ENCODE data around the gene EYA2. TPM values are rescaled to one million over a fixed set of nuclear protein-coding genes. Genes with fewer than 3 reads are reported as not detected.

EYA2 gene
- total and polyA plus RNA-seq, 9 donors = 1.5 to 8.6 (median 3.2) TPM

- 67% methylated on average over 1 of the region's 4 CpGs for WGBS (ENCODE audit: insufficient coverage)
- H3K36me3 ChIP-seq (ENCODE audit: control insufficient read depth, insufficient read depth, low read length) = no peaks in the 10 kb centered on the region
Observed at GRCh38 chr20:47041396-47041899, 146.8 kb downstream of the EYA2 start.

GRCh38 chr20:47042464-47042863 lies 147.8 kb downstream of the EYA2 start:
- no peak for DNase-seq
- 90% methylated on average over 5 of the region's 6 CpGs for WGBS (ENCODE audit: insufficient coverage)
- Histone ChIP-seq H3K4me3 (ENCODE audit: low read length) (no peak overlapping the region), H3K27me3 (ENCODE audit: control insufficient read depth, insufficient read depth, low read length) (no peaks in the 10 kb centered on the region), H3K4me1 (ENCODE audit: control insufficient read depth, insufficient read depth, low read length) (no peaks in the 10 kb centered on the region), H3K9me3 (replicated peaks; ENCODE audit: control insufficient read depth, low read depth, low read length) (peaks cover 4% of the 10 kb centered on the region), H3K36me3 (ENCODE audit: control insufficient read depth, insufficient read depth, low read length) (no peaks in the 10 kb centered on the region), H3K27ac (ENCODE audit: low read length) (peak overlapping the region; percentile 20)

More at GRCh38 chr20:47041396-47041899, 146.8 kb downstream of the EYA2 start:
- H3K9me3 ChIP-seq (replicated peaks; ENCODE audit: control insufficient read depth, low read depth, low read length) = peaks cover 4% of the 10 kb centered on the region
- H3K4me3 ChIP-seq (ENCODE audit: low read length) = no peak overlapping the region
- H3K27me3 ChIP-seq (ENCODE audit: control insufficient read depth, insufficient read depth, low read length) = no peaks in the 10 kb centered on the region
- H3K4me1 ChIP-seq (ENCODE audit: control insufficient read depth, insufficient read depth, low read length) = no peaks in the 10 kb centered on the region
- H3K27ac ChIP-seq (ENCODE audit: low read length) = no peak overlapping the region
- DNase-seq = no peak

GRCh38 chr20:47043086-47043485 lies 148.4 kb downstream of the EYA2 start:
- peak; percentile 62 for DNase-seq
- H3K36me3 ChIP-seq (ENCODE audit: control insufficient read depth, insufficient read depth, low read length) = no peaks in the 10 kb centered on the region
- H3K27ac ChIP-seq (ENCODE audit: low read length) = no peak overlapping the region
- H3K4me3 ChIP-seq (ENCODE audit: low read length) = no peak overlapping the region
- peaks cover 4% of the 10 kb centered on the region for H3K9me3 ChIP-seq (replicated peaks; ENCODE audit: control insufficient read depth, low read depth, low read length)
- WGBS (ENCODE audit: insufficient coverage) = 0% methylated on average over 1 of the region's 2 CpGs
- H3K27me3 ChIP-seq (ENCODE audit: control insufficient read depth, insufficient read depth, low read length) = no peaks in the 10 kb centered on the region
- H3K4me1 ChIP-seq (ENCODE audit: control insufficient read depth, insufficient read depth, low read length) = no peaks in the 10 kb centered on the region

GRCh38 chr20:47044938-47045337 lies 150.3 kb downstream of the EYA2 start:
- WGBS (ENCODE audit: insufficient coverage) = 100% methylated on average over 1 of the region's 1 CpG
- Histone ChIP-seq H3K27me3 (ENCODE audit: control insufficient read depth, insufficient read depth, low read length) (peaks cover 1% of the 10 kb centered on the region), H3K9me3 (replicated peaks; ENCODE audit: control insufficient read depth, low read depth, low read length) (peaks cover 4% of the 10 kb centered on the region), H3K4me3 (ENCODE audit: low read length) (no peak overlapping the region), H3K4me1 (ENCODE audit: control insufficient read depth, insufficient read depth, low read length) (no peaks in the 10 kb centered on the region), H3K36me3 (ENCODE audit: control insufficient read depth, insufficient read depth, low read length) (no peaks in the 10 kb centered on the region), H3K27ac (ENCODE audit: low read length) (no peak overlapping the region)
- DNase-seq = no peak

- Histone ChIP-seq H3K27ac (ENCODE audit: low read length) (no peak overlapping the region), H3K9me3 (replicated peaks; ENCODE audit: control insufficient read depth, low read depth, low read length) (peaks cover 4% of the 10 kb centered on the region), H3K27me3 (ENCODE audit: control insufficient read depth, insufficient read depth, low read length) (peaks cover 5% of the 10 kb centered on the region), H3K36me3 (ENCODE audit: control insufficient read depth, insufficient read depth, low read length) (no peaks in the 10 kb centered on the region), H3K4me3 (ENCODE audit: low read length) (no peak overlapping the region), H3K4me1 (ENCODE audit: control insufficient read depth, insufficient read depth, low read length) (no peaks in the 10 kb centered on the region)
- DNase-seq = peak; percentile 66
- 20% methylated on average over 1 of the region's 5 CpGs for WGBS (ENCODE audit: insufficient coverage)
Observed at GRCh38 chr20:47048054-47048453, 153.4 kb downstream of the EYA2 start.

GRCh38 chr20:47049771-47050170 lies 155.1 kb downstream of the EYA2 start:
- Histone ChIP-seq H3K4me1 (ENCODE audit: control insufficient read depth, insufficient read depth, low read length) (no peaks in the 10 kb centered on the region), H3K27ac (ENCODE audit: low read length) (no peak overlapping the region), H3K27me3 (ENCODE audit: control insufficient read depth, insufficient read depth, low read length) (peaks cover 5% of the 10 kb centered on the region), H3K9me3 (replicated peaks; ENCODE audit: control insufficient read depth, low read depth, low read length) (peaks cover 2% of the 10 kb centered on the region), H3K36me3 (ENCODE audit: control insufficient read depth, insufficient read depth, low read length) (no peaks in the 10 kb centered on the region), H3K4me3 (ENCODE audit: low read length) (no peak overlapping the region)
- WGBS (ENCODE audit: insufficient coverage) = 83% methylated on average over 1 of the region's 7 CpGs
- DNase-seq = no peak

DNA sequence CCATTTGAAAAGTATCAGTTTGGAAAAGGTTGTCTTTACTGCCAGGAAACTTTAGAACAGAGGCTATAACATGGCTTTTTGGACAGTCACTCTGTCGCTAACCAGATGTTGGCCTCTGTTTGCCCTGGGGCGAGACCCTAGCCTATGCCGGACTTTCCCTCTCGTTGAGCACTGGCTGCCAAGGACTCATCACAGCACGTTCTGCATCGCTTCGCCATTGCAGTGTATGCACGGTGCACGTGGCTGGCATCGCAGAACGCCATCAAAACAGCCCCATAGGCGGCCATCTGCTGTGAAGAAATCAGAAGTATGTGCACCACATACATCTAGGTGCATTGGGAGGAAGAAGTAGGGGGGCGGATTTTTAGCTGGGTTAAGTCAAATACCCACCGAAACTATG lies 156.4 kb downstream of the EYA2 start:
- no peaks in the 10 kb centered on the region for H3K36me3 ChIP-seq (ENCODE audit: control insufficient read depth, insufficient read depth, low read length)
- DNase-seq = no peak
- no peak overlapping the region for H3K27ac ChIP-seq (ENCODE audit: low read length)
- H3K27me3 ChIP-seq (ENCODE audit: control insufficient read depth, insufficient read depth, low read length) = peaks cover 5% of the 10 kb centered on the region
- WGBS (ENCODE audit: insufficient coverage) = 43% methylated on average over 9 of the region's 14 CpGs
- no peak overlapping the region for H3K4me3 ChIP-seq (ENCODE audit: low read length)
- H3K4me1 ChIP-seq (ENCODE audit: control insufficient read depth, insufficient read depth, low read length) = peaks cover 2% of the 10 kb centered on the region
- H3K9me3 ChIP-seq (replicated peaks; ENCODE audit: control insufficient read depth, low read depth, low read length) = no peaks in the 10 kb centered on the region

DNA sequence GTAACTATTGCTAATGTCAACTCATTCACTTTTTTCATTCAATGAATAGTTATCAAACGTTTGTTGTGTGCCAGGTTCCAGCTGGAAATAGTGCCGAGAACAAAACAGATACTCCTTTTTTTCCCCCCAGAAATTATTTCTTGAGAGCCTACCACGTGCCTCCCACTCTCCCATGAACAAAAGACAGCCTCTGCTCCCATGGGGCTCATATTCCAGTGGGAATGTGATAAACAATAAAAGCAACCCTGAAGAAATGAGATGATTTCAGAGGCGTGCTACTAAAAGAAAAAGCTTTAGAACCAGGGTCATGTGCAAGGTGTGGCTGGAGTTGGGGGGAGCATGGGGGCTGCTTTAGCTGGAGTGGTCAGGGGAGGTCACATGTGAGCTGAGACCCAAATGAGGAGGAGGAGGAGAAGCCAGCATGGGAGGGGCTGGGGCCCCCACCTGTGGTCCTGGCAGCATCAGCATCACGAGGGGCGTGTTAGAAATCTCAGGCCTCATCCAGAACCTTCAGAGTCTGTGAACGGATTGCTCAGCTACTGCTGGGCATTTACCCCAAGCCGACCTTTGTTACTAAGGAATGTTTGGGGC lies 157.4 kb downstream of the EYA2 start:
- Histone ChIP-seq H3K4me3 (ENCODE audit: low read length) (no peak overlapping the region), H3K4me1 (ENCODE audit: control insufficient read depth, insufficient read depth, low read length) (peaks cover 2% of the 10 kb centered on the region), H3K9me3 (replicated peaks; ENCODE audit: control insufficient read depth, low read depth, low read length) (no peaks in the 10 kb centered on the region), H3K36me3 (ENCODE audit: control insufficient read depth, insufficient read depth, low read length) (no peaks in the 10 kb centered on the region), H3K27ac (ENCODE audit: low read length) (no peak overlapping the region), H3K27me3 (ENCODE audit: control insufficient read depth, insufficient read depth, low read length) (peaks cover 5% of the 10 kb centered on the region)
- 83% methylated on average over 4 of the region's 8 CpGs for WGBS (ENCODE audit: insufficient coverage)
- DNase-seq = no peak

GRCh38 chr20:47054506-47054905 lies 159.9 kb downstream of the EYA2 start:
- H3K9me3 ChIP-seq (replicated peaks; ENCODE audit: control insufficient read depth, low read depth, low read length) = no peaks in the 10 kb centered on the region
- peaks cover 2% of the 10 kb centered on the region for H3K4me1 ChIP-seq (ENCODE audit: control insufficient read depth, insufficient read depth, low read length)
- WGBS (ENCODE audit: insufficient coverage) = 98% methylated on average over 4 of the region's 5 CpGs
- no peak overlapping the region for H3K27ac ChIP-seq (ENCODE audit: low read length)
- H3K4me3 ChIP-seq (ENCODE audit: low read length) = no peak overlapping the region
- H3K27me3 ChIP-seq (ENCODE audit: control insufficient read depth, insufficient read depth, low read length) = peaks cover 5% of the 10 kb centered on the region
- no peak for DNase-seq
- H3K36me3 ChIP-seq (ENCODE audit: control insufficient read depth, insufficient read depth, low read length) = no peaks in the 10 kb centered on the region

- 79% methylated on average over 6 of the region's 6 CpGs for WGBS (ENCODE audit: insufficient coverage)
- Histone ChIP-seq H3K27me3 (ENCODE audit: control insufficient read depth, insufficient read depth, low read length) (peaks cover 4% of the 10 kb centered on the region), H3K36me3 (ENCODE audit: control insufficient read depth, insufficient read depth, low read length) (no peaks in the 10 kb centered on the region), H3K27ac (ENCODE audit: low read length) (no peak overlapping the region), H3K4me1 (ENCODE audit: control insufficient read depth, insufficient read depth, low read length) (peaks cover 2% of the 10 kb centered on the region), H3K9me3 (replicated peaks; ENCODE audit: control insufficient read depth, low read depth, low read length) (no peaks in the 10 kb centered on the region), H3K4me3 (ENCODE audit: low read length) (no peak overlapping the region)
- no peak for DNase-seq
Observed at GRCh38 chr20:47054945-47055344, 160.3 kb downstream of the EYA2 start.

Measured in muscle of leg (tissue), 11 donors.